Ectodermal cell (in vitro differentiated cells): ENCODE results near the gene ZFP90. TPM values are rescaled to one million over a fixed set of nuclear protein-coding genes. Genes with fewer than 3 reads are reported as not detected.
"Not testable (repeated sequence)": the region's sequence is repeated elsewhere in the genome, so short reads cannot be mapped to it uniquely, and the experiment has no call there.

Experiments used
- H3K27ac ChIP-seq: 2 replicates; pipeline ENCODE4 v1.7.0; 2013; ENCODE audit warnings: mild to moderate bottlenecking, low read depth, low read length; ENCODE audit not compliant: insufficient read depth, poor library complexity, severe bottlenecking
- H3K27me3 ChIP-seq: 2 replicates; pipeline ENCODE4 v1.7.0; 2013; ENCODE audit warnings: mild to moderate bottlenecking, low read length; ENCODE audit not compliant: insufficient read depth, control insufficient read depth, poor library complexity, severe bottlenecking
- H3K36me3 ChIP-seq: one replicate; pipeline ENCODE4 v1.7.0; 2013; ENCODE audit warnings: low read length; ENCODE audit not compliant: control insufficient read depth, insufficient read depth
- H3K4me1 ChIP-seq: one replicate; pipeline ENCODE4 v1.7.0; 2013; ENCODE audit warnings: low read length; ENCODE audit not compliant: control insufficient read depth, insufficient read depth
- H3K4me3 ChIP-seq: 2 replicates; pipeline ENCODE4 v1.7.0; 2013; ENCODE audit warnings: low read depth, low read length, control low read depth; ENCODE audit not compliant: insufficient read depth
- H3K9me3 ChIP-seq: 2 replicates; pipeline ENCODE4 v1.7.0; 2013; ENCODE audit warnings: mild to moderate bottlenecking, low read length, moderate library complexity; ENCODE audit not compliant: control insufficient read depth
- WGBS, 2 experiments: methylation state at CpG; one replicate each; pipeline ENCODE4 v1.1.7; 2013; ENCODE audit warnings: missing lambda C conversion rate in 2 of 2; 5-methylcytosine and 5-hydroxymethylcytosine counted together
- polyA plus RNA-seq, 4 experiments: library from polyadenylated mRNA; stranded (reverse); fragments of 50-300 nt; gene quantifications; one replicate each; pipeline ENCODE4 v1.2.3, GENCODE V29; 2013

The ZFP90 gene
- polyA plus RNA-seq (2013, experiment 1 of 4) = 67.7 TPM
- 58.8 TPM for polyA plus RNA-seq (2013, experiment 2 of 4)
- 61.4 TPM for polyA plus RNA-seq (2013, experiment 3 of 4)
- polyA plus RNA-seq (2013, experiment 4 of 4) = 62.3 TPM

DNA sequence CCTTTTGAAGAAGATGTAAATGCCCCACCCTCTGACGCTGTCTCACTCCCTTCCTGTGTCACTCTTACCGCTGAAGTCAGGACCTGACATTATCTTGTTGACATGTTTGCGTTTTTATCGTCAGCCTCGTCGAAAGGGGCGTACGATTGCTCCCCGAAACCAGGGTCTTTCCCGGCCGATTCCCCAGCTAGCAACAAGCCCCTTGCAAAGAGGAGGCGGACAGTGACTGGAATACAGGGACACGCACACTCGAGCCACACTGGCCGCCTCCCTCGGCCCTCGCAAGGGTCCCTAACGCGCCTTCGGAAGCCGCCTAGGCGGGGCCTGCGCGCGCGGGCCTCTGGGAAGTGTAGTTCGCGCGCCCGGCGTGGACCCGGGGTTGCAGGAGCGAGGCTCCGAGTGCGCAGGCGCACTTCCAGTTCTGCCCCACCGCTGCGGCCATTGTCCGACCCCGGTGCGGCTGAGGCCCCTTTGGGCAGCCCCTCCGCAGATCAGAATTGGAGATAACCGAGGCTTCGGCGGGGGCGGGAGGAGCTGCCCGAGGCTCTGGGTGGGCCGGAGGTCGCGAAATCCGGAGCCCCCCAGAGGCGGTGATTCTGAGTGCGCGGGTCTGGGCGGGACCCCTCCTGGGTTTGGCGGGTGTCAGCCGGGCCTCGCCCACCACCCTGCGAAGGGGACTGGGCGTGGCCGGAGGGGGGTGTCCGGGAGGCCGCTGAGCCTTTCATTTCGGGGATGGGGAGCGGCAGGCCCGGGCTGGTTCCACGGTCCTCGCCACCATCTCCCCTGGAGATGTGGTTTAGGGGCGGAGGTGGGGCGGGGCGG, at the start of gene ZFP90:
Gene ZFP90, plus strand, starts transcription at position 412 of the 822 bp plus-strand sequence. CDS start 502 bp downstream, outside the sequence.
- H3K4me3 ChIP-seq = peak within 1 kb of the TSS; percentile 69
- no peaks in the 10 kb centered on the region for H3K9me3 ChIP-seq
- peaks cover 2% of the 10 kb centered on the region for H3K4me1 ChIP-seq
- 1 to 2% methylated on average over 71 of the region's 71 CpGs for WGBS, 2 experiments
- H3K36me3 ChIP-seq = peaks cover 14% of the 10 kb centered on the region
- peak within 1 kb of the TSS; percentile 68 for H3K27ac ChIP-seq
- no peaks in the 10 kb centered on the region for H3K27me3 ChIP-seq

DNA sequence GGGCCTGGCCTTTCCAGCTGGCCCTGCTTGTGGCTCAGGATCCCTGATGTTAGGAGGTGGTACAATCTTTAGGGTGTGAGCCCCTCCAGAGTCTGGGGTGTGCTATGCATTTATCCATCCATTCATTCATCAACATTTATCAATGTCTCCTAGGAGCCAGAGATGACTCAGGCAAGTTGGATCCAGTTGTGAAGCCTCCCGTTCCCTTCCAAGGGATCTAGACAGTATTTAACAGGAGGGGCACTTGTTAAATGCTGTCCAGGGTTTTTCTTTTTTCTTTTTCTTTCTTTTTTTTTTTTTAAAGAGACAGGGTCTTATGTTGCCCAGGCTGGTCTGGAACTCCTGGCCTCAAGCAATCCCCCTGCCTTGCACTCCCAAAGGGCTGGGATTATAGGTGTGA, 48.7 kb upstream of the ZFP90 start:
- Histone ChIP-seq H3K27ac (no peak overlapping the region), H3K9me3 (no peaks in the 10 kb centered on the region), H3K27me3 (no peaks in the 10 kb centered on the region), H3K4me1 (peaks cover 7% of the 10 kb centered on the region), H3K36me3 (no peaks in the 10 kb centered on the region), H3K4me3 (no peak overlapping the region)
- WGBS, 2 experiments = 80 to 87% methylated on average over 1 of the region's 1 CpG

DNA sequence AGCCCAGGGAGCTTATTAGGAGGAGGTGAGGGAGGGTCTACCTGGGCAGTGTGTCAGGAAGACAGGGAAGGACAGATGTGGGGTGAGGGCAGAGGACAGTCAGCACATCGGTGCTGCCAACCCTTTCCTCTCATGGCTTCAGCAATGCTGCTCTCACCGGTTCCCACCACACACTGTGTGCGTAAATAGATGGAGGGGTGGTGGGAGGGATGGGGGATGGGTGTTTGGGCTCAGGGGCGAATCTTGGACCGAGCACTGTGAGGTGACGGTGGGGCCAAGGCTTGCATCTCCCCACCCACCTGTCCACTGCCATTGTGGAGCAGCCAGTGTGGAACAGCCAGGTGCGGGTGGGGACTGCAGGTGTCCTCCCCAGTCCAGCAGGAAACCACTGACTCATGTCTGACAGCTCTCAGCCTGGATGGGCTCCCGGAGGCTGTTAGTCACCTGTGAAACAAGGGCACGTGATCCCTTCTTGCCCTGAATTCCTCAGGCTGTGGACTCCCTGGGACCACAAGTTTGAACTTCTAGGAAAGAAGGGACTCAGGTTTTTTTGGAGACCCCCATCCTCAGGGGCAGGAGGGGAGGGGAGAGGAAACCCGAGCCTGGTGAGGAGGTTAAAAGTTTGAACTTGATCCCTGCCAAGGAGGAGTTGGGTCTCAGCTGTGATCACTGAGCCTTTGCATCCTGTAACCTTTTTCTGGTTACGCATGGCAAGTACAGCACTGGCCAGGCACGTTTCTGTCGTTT, 48.1 kb upstream of the ZFP90 start:
- Histone ChIP-seq H3K27ac (no peak overlapping the region), H3K4me3 (no peak overlapping the region), H3K9me3 (no peaks in the 10 kb centered on the region), H3K4me1 (peaks cover 7% of the 10 kb centered on the region), H3K36me3 (no peaks in the 10 kb centered on the region), H3K27me3 (no peaks in the 10 kb centered on the region)
- WGBS, 2 experiments = 52 to 57% methylated on average over 13 of the region's 13 CpGs

DNA sequence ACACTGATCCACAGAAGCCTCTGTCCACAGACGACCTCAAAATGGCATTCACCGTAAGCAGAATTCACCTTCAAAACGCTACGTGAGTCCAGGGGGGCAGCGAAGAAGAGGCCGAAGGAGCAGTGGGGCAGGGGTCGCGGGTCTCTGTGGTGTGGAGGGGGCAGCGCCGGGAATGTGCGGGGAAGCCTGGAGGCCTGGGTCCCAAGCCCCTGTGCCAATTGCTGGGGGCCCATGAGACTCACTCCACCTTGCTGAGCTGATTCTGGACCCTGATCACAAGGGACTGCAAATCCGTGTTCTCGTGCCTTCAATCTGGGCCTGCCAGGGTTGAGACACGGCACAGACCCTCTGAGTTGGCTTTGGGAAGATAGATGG, 47.5 kb upstream of the ZFP90 start:
- 93% methylated on average over 14 of the region's 14 CpGs for WGBS, 2 experiments
- Histone ChIP-seq H3K4me1 (peaks cover 7% of the 10 kb centered on the region), H3K27ac (no peak overlapping the region), H3K36me3 (no peaks in the 10 kb centered on the region), H3K9me3 (no peaks in the 10 kb centered on the region), H3K4me3 (no peak overlapping the region), H3K27me3 (no peaks in the 10 kb centered on the region)

DNA sequence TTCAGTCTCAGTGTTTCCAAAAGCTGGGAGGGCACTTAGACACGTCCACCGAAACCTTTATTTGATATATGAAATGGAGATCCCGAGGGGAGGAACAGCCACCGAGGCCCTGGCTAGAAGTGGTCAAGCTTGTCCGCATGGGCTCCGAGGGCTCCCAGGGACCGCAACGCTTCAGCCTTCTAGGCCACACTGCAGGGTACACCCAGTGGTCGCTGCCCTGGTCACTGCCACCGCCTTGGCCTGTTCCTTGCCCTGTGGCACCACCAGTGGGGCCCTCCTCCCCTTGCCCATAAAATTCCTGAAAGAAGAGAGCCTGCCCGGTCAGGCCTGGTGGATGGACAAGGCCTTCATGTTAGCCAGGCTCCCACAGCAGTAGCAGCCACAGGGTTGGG, 46.9 kb upstream of the ZFP90 start:
- H3K9me3 ChIP-seq = no peaks in the 10 kb centered on the region
- no peak overlapping the region for H3K27ac ChIP-seq
- H3K4me3 ChIP-seq = no peak overlapping the region
- H3K27me3 ChIP-seq = no peaks in the 10 kb centered on the region
- WGBS, 2 experiments = 94 to 98% methylated on average over 11 of the region's 11 CpGs
- H3K4me1 ChIP-seq = peaks cover 2% of the 10 kb centered on the region
- H3K36me3 ChIP-seq = no peaks in the 10 kb centered on the region

DNA sequence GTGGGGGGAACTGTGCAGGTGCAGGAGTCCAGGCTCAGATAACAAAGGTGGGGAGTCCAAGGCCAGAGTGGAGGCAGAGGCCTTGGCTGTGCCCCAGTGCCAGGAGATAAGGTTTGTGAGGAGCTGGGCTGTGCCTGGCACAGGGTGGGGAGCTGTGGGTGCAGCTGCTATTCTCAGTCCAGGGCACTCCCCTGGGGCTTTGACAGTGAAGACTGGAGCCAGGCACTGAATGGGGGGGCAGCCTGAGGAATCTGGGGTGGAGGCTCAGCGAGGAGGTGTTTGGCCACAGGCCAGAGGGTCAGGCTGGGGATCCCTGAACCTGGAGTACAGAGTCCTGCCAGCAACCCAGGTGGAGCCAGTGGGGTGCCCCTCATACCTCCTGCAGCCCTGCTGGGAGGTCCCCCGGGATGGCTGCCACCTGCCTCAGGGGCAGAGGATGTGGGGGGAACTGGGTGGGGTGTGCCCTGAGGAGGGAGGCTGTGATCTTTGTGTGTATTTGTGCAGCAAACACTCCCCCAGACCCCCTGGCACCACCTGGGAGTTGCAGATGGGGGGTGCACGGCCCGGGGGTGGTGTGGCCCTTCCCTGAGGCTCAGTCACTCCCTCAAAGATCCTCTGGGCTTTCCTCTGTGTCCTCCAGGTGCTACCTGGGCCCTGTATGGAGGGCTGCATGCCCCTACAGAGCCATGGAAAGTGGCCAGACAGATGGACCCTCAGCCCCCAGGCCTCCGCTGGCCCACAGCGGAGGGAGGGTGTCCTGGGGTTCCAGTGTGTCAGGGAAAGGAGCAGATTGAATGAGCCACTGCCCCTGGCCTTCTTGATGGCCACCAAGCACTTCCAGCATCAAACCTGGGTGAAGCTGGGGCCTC, 46.3 kb upstream of the ZFP90 start:
- Histone ChIP-seq H3K27me3 (no peaks in the 10 kb centered on the region), H3K36me3 (no peaks in the 10 kb centered on the region), H3K27ac (no peak overlapping the region), H3K4me1 (no peaks in the 10 kb centered on the region), H3K9me3 (no peaks in the 10 kb centered on the region), H3K4me3 (no peak overlapping the region)
- 92 to 93% methylated on average over 6 of the region's 6 CpGs for WGBS, 2 experiments

DNA sequence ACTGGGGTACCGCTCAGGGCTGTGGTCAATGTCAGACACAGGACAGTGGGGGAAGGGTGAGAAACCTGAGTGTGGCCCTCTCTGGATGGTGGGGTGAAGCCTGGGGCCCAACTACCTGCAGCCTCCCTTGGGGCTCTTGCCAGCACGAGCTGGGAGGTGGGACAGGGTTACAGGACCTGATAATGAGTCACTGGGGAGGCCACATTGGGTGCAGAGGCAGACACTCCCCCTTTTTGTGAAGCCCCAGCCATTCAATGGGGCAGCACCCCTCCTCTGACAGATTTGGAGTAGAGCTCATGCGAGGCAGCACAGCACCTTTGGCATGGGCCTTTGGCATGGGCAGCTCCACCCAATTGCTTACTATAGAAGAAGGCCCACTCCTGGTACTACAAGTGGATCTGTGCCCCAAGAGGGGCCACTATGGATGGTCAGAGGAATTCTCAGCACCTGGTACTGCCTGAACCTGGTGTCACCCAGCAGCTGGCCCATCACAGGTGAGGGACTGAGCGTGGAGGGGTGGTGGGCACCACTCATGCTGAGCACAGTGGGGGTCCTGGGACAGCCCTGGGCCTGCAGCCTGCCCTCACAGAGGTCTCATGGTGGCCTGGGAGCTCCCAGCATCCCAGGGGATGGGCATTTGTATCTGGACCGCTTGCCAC, 45.5 kb upstream of the ZFP90 start:
- 92 to 94% methylated on average over 5 of the region's 5 CpGs for WGBS, 2 experiments
- no peaks in the 10 kb centered on the region for H3K9me3 ChIP-seq
- no peak overlapping the region for H3K27ac ChIP-seq
- no peaks in the 10 kb centered on the region for H3K27me3 ChIP-seq
- no peaks in the 10 kb centered on the region for H3K4me1 ChIP-seq
- H3K4me3 ChIP-seq = no peak overlapping the region
- H3K36me3 ChIP-seq = no peaks in the 10 kb centered on the region

DNA sequence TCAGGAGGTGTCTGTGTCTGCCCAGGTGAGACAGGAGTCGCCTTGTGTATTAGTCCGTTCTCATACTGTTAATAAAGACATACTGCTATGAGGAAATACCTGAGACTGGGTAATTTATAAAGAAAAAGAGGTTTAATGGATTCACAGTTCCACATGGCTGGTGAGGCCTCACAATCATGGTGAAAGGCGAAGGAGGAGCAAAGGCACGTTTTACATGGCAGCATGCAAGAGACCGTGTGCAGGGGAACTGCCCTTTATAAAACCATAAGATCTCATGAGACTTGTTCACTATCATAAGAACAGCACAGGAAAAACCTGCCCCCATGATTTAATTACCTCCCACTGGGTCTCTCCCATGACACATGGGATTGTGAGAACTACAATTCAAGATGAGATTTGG, 44.8 kb upstream of the ZFP90 start:
- 94 to 98% methylated on average over 5 of the region's 5 CpGs for WGBS, 2 experiments

DNA sequence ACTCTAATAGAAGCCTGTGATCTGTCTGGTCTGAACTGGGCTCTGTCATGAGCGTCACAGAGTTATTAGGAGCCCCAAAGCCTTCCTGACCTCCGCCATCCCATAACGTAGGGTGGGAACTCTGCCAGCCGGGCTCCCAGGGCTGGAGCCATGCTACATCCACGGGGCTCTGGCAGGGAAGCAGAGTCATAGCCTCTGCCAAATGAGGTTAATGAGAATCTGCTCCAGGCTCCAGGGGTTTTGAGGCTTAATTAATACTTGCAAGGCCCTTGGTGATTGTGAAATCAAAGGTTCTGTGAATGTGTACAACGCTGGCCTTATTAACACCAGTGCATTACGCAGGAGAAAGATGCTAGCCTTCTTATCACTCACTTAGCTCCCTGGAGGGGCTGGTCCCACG, 42.4 kb upstream of the ZFP90 start:
- no peaks in the 10 kb centered on the region for H3K36me3 ChIP-seq
- 91% methylated on average over 8 of the region's 8 CpGs for WGBS, 2 experiments
- H3K27ac ChIP-seq = no peak overlapping the region
- H3K4me3 ChIP-seq = no peak overlapping the region
- no peaks in the 10 kb centered on the region for H3K9me3 ChIP-seq
- H3K27me3 ChIP-seq = no peaks in the 10 kb centered on the region
- H3K4me1 ChIP-seq = no peaks in the 10 kb centered on the region

More for the DNA sequence above, 44.8 kb upstream of the ZFP90 start:
- not testable (repeated sequence) for H3K9me3 ChIP-seq, H3K27ac ChIP-seq, H3K36me3 ChIP-seq, H3K27me3 ChIP-seq, H3K4me3 ChIP-seq, H3K4me1 ChIP-seq
